NCI-H2171 (cell line): ENCODE measurements around the gene NYAP2.

Source experiments
- DNase-seq: peaks from one replicate; lab custom pipeline; 2025; lab: John Stamatoyannopoulos, UW

Gene NYAP2

GRCh38 chr2:225428360-225428759, 28.9 kb downstream of the NYAP2 start:
- no peak for DNase-seq

DNA sequence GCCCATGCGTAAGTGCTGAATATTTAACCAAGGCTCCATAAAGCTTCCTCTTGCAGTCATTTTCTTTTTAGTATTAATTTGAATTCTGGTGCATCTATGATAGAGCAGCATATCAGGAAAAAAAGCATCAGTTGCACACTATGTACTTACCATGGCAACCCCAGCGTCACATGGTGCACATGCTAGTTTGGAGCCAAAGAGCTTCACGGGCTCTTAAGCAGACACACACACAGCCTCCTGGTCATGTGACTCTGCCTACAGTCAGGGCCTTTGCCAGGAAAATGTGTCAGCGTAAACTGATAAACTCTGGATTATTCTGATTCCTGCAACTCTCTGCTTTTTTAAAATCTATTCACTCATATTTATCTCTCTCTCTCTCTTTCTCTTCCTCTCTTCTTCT, 30.2 kb downstream of the NYAP2 start:
- peak; percentile 62 for DNase-seq

DNA sequence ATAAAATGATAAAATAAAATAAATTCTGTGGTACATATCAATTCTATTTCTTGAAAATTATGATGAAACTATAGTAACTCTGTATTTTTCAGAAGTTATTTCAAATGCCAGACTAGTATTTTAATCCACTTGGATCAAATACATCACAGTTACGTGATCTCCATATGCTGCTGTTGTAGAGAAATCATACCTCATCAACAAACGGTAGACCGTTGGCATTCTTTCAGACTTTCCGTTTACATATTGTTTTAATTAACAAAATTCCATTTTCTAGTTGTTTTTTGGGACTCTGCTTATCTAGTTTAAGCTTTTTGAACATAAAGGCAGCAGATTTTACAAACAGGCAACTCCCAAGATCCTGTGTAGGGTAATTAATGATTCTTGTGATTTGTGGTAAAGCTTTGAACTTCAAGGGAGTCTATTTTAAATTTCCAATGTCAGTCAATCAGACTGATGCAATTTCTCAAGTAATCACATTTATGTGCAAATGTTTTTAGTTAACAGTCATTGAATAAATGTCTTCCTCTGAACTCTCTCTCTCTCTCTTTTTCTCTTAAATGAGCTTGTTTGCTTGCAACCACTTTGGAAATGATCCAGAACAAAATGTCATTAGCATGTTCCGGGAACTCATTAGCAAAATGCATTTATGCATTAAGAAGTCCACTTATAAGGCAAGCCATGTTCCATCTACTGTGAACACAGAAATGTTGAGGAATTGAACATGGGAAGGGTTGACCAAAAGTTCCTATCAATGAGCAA, 31.8 kb downstream of the NYAP2 start:
- DNase-seq = no peak

DNA sequence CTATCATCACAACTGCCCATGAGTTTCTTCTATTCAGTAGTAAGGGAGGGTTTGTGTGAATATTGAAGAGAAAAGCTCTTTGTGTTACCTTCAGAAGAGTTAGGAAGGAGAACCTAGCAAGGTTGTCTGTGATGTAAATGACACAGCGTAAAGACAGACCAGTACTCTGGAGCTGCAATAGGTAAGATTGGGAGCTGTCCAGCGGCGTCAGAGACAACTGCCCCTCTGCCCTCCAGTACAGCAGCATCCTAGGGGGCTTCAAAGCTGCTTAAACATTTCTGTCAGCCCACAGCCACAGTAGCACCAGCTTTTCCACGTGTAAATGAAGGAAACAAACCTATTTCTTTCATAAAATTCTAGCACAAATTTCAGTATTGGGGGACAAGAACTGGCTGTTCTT, 34.5 kb downstream of the NYAP2 start:
- no peak for DNase-seq

DNA sequence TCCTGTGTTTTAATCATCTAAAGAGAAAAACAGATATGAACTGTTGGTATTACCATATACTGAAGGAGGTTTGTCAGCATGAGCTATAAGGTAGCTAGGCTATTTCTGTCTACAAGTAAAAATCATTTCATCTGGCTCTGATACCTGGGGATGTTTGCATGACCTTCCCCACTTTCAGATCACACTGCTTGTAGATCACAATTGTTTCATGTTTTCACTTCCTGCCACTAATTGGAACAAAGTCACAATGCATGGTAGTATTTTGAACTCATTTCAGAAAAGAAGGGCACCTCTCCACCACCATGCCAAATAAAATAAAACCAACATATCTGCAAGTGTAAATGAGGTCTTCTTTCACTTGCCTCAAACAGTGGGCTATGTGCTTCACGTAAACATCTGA, 37.8 kb downstream of the NYAP2 start:
- no peak for DNase-seq

- DNase-seq = no peak
These were observed 38.7 kb downstream of the NYAP2 start for GRCh38 chr2:225438248-225438647.

DNA sequence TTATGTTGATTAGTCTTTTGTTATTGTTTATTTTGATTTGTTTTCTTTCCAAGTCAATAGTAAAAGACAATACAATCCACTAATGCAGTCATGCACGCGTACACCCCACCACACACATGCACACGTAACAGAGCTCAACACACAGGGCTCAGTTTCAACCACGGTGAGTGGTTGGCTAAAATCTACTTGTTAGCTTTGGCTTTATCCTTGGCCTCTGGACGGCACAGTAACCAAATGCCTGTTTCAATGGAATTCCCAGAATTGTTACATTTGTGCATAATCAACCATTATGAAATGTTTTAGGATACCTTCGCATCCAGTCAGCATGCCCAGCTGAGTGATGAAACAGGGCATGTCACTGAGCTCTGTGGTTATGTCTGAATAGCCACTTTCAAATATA, 53.2 kb downstream of the NYAP2 start:
- no peak for DNase-seq

- DNase-seq = no peak
These were observed 54.9 kb downstream of the NYAP2 start for GRCh38 chr2:225454412-225454811.

GRCh38 chr2:225456619-225457260, 57.2 kb downstream of the NYAP2 start:
- no peak for DNase-seq

GRCh38 chr2:225457482-225457881, 58.0 kb downstream of the NYAP2 start:
- peak; percentile 30 for DNase-seq

DNA sequence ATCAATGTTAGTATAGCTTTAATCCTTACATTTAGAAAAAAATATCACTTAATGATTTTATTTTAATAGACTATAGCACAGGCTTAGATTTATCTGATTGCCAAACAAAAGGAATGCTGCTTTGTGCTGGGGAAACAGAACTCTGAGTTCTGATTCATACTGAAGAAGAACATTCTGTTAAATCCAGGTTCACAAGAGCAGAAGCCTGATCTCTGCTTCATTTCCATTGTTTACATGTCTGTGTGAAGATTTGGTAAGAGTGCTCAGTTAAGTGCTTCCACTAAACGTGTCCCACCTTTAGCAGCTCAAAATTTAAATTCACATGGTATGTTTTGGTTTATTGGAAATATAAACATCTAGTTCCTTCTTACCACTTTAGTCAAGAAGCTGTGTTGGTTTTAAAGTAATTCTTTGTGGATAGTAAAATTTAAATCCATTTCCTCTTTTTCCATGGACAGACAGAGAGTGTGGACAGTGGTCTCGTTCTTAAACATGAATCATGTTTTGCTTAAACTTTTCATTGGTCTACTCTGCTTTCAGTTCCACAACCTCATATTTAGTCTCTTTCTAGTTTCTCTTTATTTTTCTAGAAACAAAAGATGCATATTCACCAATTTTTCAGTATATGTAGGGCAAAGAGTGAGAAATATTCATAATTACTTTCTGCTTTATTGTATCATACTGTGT, 59.1 kb downstream of the NYAP2 start:
- DNase-seq = no peak

DNA sequence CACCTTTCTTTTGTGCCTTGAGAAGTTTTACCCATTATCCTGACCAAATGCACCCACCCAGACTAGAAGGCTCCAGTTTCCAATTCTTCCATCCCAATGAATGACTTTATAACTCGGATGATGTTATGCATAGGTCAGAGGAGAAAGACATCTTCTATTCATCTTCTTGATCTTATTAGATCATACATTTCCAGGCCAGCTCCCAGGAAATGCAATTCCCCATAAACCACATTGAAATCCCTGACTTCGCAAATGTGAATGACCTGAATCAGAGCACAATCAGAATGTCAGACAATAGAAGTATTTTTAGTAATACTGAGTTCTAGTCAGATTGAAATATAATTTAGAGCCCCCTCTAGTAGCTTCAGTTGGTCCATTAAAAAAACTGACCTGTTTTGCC, 62.9 kb downstream of the NYAP2 start:
- no peak for DNase-seq

GRCh38 chr2:225462945-225463344, 63.4 kb downstream of the NYAP2 start:
- no peak for DNase-seq

- no peak for DNase-seq
These were observed 63.9 kb downstream of the NYAP2 start for GRCh38 chr2:225463449-225463848.

DNA sequence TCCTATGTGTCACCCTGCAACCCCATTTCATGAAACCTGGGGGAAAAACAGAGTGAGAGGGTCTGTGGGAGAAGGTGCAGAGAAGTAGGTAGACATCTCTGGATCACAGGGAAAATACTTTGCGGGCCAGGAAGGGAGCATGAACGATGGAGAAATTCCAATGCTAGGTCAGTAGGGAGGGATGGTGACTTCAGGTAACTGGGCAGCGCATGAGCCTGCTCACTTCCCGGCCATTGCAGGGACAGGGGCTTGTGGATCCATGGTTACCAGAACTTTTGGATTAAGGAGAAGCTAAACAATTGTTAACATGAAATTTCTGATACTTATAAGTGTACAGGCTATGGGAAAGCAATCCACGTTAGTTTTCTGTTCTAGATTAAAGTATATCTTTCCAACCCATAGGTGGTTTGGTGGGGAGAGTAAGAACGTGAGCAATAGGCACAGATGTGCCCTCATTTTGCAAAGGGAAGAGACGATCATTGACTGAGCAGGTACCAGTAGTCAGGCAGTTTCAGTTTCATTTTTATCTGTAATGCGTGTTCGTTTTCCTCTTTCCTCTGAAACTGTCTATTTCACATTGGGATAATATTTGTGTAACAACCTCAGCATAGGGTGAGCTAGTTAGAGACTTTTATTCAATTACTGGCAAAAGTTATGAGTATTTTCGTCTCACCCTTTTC, 65.0 kb downstream of the NYAP2 start:
- DNase-seq = no peak

DNA sequence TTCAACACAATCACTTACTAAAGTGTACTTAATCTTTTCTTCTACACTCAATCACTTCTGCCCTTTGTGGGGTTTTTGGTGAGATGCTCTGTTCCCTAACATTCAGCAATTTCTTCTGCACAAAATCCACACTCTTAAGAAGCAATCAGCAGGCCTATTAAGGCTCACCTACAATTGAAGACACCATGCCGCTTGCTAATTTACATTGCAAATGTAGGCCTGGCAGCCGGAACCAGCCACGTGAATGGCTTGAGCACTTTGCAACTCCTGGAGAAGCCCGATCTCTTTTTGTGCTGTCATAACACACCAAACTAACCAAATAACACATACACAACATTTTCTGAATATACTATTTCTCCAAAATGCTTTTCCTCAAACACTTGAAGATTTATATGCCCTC, 66.3 kb downstream of the NYAP2 start:
- no peak for DNase-seq

- DNase-seq = no peak
These were observed 67.5 kb downstream of the NYAP2 start for GRCh38 chr2:225466891-225467604.

GRCh38 chr2:225468131-225468530, 68.6 kb downstream of the NYAP2 start:
- DNase-seq = no peak

- DNase-seq = no peak
These were observed 71.5 kb downstream of the NYAP2 start for GRCh38 chr2:225471039-225471438.

DNA sequence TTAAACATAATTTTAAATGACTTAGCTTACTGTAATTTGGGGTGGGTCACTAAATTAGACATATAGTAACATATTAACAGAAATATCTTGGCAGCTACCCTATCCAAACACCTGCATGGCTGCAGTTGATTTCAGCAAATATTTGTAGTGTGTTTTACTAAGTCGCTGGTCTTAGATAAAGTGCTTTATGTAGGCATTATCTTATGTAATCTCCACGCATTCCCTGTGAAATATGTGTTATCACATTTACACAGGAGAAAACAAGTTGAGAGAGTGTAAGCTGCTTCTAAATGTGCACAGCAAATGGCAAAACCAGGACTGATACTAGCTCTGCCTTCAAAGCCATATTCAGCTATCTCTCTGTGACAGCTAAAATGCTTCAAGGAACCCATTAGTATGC, 72.0 kb downstream of the NYAP2 start:
- DNase-seq = no peak

- no peak for DNase-seq
These were observed 72.7 kb downstream of the NYAP2 start for GRCh38 chr2:225472161-225472560.

DNA sequence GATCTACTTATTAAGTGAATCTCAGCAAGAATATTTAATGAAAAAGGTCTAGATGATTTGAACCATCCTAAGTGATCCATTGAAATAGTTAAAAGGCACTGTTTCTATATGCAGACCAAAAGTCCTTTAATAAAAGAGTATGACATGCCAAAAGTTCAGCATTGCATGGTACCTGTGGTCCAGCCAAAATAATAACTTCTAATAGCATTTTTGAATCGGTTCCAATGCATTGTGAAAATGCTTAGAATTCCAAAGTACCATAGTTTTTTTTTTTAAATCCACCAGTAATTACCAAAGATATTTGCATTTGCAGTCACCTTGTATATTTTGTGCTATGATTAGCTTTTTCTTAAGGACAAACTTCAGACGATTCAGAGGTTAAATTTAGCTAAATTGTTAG, 79.9 kb downstream of the NYAP2 start:
- no peak for DNase-seq
